ENCODE data around the gene ETV2. TPM values are rescaled to one million over a fixed set of nuclear protein-coding genes. Genes with fewer than 3 reads are reported as not detected.

The ETV2 gene
- polyA plus RNA-seq, 1 donor from 2014 or later: 0.58 TPM

GRCh38 chr19:35645680-35646511, 4.4 kb downstream of the ETV2 start:
- Histone ChIP-seq H3K9me2 (ENCODE audit: insufficient read depth, low read length) (no peaks in the 10 kb centered on the region), H2AFZ (ENCODE audit: low read depth, low read length) (no peak overlapping the region), H3K9ac (ENCODE audit: low read length) (no peak overlapping the region), H3K4me3 (ENCODE audit: low read length) (no peak overlapping the region), H3K36me3 (ENCODE audit: insufficient read depth, low read length) (no peaks in the 10 kb centered on the region), H3K79me2 (replicated peaks; ENCODE audit: insufficient read depth, low read length) (peaks cover 12% of the 10 kb centered on the region), H3K4me2 (ENCODE audit: low read length) (no peak overlapping the region), H4K20me1 (ENCODE audit: insufficient read depth) (no peaks in the 10 kb centered on the region), H3K9me3 (ENCODE audit: low read length) (no peaks in the 10 kb centered on the region), H3K27ac (ENCODE audit: low read length) (no peak overlapping the region), H3K27me3 (ENCODE audit: insufficient read depth, low read depth, low read length) (peaks cover 22% of the 10 kb centered on the region), H3F3A (ENCODE audit: insufficient read depth, low read length, poor library complexity, severe bottlenecking) (no peaks in the 10 kb centered on the region)
- no peak for TF ChIP-seq RAD21 (conservative IDR thresholded peaks at IDR 0.05)
- TF ChIP-seq CTCF (IDR thresholded peaks at IDR 0.05; ENCODE audit: poor library complexity, severe bottlenecking): no peak
- no peak for TF ChIP-seq EP300 (conservative IDR thresholded peaks at IDR 0.05; ENCODE audit: poor library complexity, severe bottlenecking)
- TF ChIP-seq SMC3 (conservative IDR thresholded peaks at IDR 0.05; ENCODE audit: poor library complexity): no peak
- no peak for TF ChIP-seq TAF1 (IDR thresholded peaks at IDR 0.05; ENCODE audit: low read depth)
- no peak for TF ChIP-seq POLR2AphosphoS5 (IDR thresholded peaks at IDR 0.05)
- no peak for TF ChIP-seq EZH2 (IDR thresholded peaks at IDR 0.05; ENCODE audit: borderline replicate concordance, insufficient read depth, low read length, poor library complexity, severe bottlenecking)
- TF ChIP-seq MXI1 (conservative IDR thresholded peaks at IDR 0.05; ENCODE audit: poor library complexity, severe bottlenecking): no peak
- no peak for TF ChIP-seq REST (IDR thresholded peaks at IDR 0.05; ENCODE audit: borderline replicate concordance)

GRCh38 chr19:35648017-35648961, 6.7 kb downstream of the ETV2 start, which contains the start of gene COX6B1:
TSS of gene COX6B1 (plus strand) at chr19:35648323. CDS start at chr19:35651244, 2,921 bp downstream.
- Histone ChIP-seq H3K9me2 (ENCODE audit: insufficient read depth, low read length) (no peaks in the 10 kb centered on the region), H3K27ac (ENCODE audit: low read length) (peak within 1 kb of the TSS; percentile 51), H3K9me3 (ENCODE audit: low read length) (no peaks in the 10 kb centered on the region), H2AFZ (ENCODE audit: low read depth, low read length) (peak within 1 kb of the TSS; percentile 73), H3K36me3 (ENCODE audit: insufficient read depth, low read length) (no peaks in the 10 kb centered on the region), H3K27me3 (ENCODE audit: insufficient read depth, low read depth, low read length) (peaks cover 22% of the 10 kb centered on the region), H3K4me3 (ENCODE audit: low read length) (peak within 1 kb of the TSS; percentile 89), H3F3A (ENCODE audit: insufficient read depth, low read length, poor library complexity, severe bottlenecking) (no peaks in the 10 kb centered on the region), H3K4me2 (ENCODE audit: low read length) (peak within 1 kb of the TSS; percentile 80), H3K9ac (ENCODE audit: low read length) (peak within 1 kb of the TSS; percentile 84), H4K20me1 (ENCODE audit: insufficient read depth) (no peaks in the 10 kb centered on the region), H3K79me2 (replicated peaks; ENCODE audit: insufficient read depth, low read length) (peaks cover 12% of the 10 kb centered on the region)
- peak; percentile 91 for TF ChIP-seq TAF1 (IDR thresholded peaks at IDR 0.05; ENCODE audit: low read depth)
- peak; percentile 94 for TF ChIP-seq REST (IDR thresholded peaks at IDR 0.05; ENCODE audit: borderline replicate concordance)
- TF ChIP-seq MXI1 (conservative IDR thresholded peaks at IDR 0.05; ENCODE audit: poor library complexity, severe bottlenecking): peak; percentile 74
- TF ChIP-seq SMC3 (conservative IDR thresholded peaks at IDR 0.05; ENCODE audit: poor library complexity): no peak
- TF ChIP-seq CTCF (IDR thresholded peaks at IDR 0.05; ENCODE audit: poor library complexity, severe bottlenecking): peak; percentile 10
- TF ChIP-seq RAD21 (conservative IDR thresholded peaks at IDR 0.05): no peak
- TF ChIP-seq POLR2AphosphoS5 (IDR thresholded peaks at IDR 0.05): peak; percentile 92
